Adipose tissue (tissue), 3 donors: ENCODE results near the gene ADCY9. TPM values are rescaled to one million over a fixed set of nuclear protein-coding genes. Genes with fewer than 3 reads are reported as not detected.
"Not testable (repeated sequence)": the region's sequence is repeated elsewhere in the genome, so short reads cannot be mapped to it uniquely, and the experiment has no call there.

Source experiments
- H3K27ac ChIP-seq: one replicate; pipeline ENCODE4 v1.5.1; 2013; ENCODE audit warnings: low read depth, low read length
- WGBS, 3 donors: extraction: QIAGEN DNeasy Blood & Tissue Kit; methylation state at CpG; one replicate each; pipeline ENCODE4 v1.1.7; 2013; 5-methylcytosine and 5-hydroxymethylcytosine counted together
- polyA plus RNA-seq, 3 donors: library from polyadenylated mRNA; stranded (reverse); fragments of 200-250 nt; gene quantifications; one replicate each; pipeline ENCODE4 v1.2.3, GENCODE V29; 2013
- donor health status: healthy with polysubstance abuse.
- donor health status: Bipolar disorder and iron deficiency.
- donor health status: healthy.

The ADCY9 gene
- polyA plus RNA-seq, 3 donors: 5.3 to 8.6 (median 6.9) TPM

DNA sequence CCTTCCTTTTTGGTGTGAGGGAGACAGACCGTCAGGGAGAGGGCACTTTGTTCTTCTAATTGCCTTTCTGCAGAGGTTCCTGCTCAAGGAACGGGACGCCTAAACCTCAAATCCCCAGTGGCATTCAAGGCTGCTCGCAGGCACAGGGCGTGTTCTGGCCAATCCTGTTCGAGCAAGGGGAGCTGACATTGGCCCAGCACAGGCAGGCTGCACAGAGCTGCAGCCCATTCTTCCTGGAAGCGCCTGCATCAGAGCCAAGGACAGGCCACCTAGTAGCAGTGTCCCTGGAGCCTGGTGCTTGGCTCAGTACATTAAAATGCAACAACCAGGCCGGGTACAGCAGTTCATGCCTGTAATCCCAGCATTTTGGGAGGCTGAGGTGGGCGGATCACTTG, 163.5 kb downstream of the ADCY9 start:
- no peak overlapping the region for H3K27ac ChIP-seq
- WGBS, 3 donors: 37 to 44% (median 40%) methylated on average over 9 of the region's 9 CpGs

DNA sequence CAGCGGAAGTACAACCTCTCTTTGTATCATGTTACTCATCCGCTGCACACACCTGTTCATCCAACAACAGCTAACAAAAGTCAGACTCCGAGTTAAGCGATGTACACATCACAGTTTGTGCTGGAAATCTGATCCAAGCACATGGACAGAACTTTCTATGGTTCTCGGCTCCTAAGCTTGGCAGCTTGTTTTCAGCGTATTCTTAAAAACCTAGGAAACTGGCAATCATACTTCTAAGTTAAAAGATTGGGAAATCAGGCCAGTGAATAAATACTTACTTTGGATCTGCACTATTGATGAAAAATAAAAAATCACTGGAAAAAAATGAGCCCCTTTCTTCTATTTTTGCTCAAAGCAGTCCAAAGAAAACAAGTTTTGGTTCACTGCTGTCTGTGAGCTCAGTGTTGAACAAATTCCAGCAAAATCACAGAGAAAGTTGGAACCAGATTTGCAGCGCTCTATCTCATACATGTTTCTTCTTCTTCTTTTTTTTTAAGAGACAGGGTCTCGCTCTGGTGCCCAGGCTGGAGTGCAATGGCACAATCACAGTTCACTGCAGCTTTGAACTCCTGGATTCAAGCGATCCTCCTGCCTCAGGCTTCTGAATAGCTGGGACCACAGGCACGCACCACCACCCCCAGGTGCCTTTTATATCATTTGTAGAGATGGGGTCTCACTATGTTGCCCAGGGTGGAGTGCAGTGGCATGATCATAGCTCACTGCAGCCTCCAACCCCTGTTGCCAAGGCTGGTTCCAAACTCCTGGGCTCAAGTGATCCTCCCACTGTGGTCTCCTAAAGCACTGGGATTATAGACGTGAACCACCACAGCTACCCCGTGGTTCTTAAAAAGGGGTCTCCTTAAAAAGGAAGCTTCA, 164.1 kb downstream of the ADCY9 start:
- WGBS, 3 donors: 51 to 74% (median 61%) methylated on average over 12 of the region's 12 CpGs
- peak overlapping the region; percentile 21 for H3K27ac ChIP-seq

DNA sequence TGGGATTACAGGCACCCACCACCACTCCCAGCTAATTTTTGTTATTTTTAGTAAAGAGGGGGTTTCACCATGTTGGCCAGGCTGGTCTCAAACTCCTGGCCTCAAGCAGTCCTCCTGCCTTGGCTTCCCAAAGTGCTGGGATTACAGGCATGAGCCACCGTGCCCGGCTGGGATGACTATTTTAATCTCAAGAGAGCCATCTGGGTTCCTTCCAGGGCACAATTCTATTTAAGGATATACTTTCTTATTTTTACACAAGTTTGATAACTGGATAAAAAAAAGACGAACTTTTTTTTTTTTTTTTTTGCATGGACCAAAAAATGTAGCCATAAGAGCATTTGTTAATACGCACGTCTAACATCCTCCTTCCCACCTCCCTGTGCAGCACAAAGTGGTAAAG, 164.9 kb downstream of the ADCY9 start:
- 45 to 73% (median 57%) methylated on average over 5 of the region's 5 CpGs for WGBS, 3 donors
- not testable (repeated sequence) for H3K27ac ChIP-seq

DNA sequence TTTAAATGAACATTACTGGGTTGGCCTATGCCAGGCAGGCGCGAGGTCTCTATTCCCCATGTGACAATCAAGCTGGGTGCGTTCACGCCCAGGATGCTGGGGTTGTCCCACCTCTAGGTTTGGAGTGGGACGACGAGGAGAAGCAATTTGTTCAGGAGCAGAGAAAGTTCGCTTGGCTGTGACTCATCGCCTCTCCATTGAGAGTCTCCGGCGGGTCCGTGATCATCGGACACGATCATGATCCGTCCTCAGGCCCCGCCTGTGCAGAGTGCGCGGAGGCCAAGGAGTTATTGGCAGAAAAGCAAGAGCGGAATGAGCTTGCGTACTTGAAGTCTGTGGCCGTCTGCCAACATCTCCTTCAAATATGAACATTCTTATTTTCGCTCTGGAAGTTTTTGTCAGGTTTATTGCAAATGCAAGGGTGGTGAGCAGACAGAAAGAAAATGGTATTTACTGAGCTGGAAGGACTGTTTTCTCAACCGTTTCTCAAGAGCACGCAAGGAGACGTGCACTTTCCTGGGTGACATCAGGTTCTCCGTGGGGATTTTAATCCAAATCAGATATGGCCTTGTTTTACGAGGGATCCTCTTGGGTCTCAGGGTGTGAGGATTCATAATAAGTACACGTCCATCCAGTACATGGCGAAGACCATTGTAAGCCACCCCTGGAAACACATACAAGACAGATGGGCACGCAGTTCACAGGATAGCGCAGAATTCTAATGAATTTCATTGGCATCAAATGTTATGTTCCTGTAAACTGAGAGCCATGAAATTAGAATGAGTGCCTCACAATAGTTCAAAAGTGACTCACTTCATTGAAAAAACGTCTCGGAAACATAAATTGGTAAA, 165.7 kb downstream of the ADCY9 start:
- WGBS, 3 donors: 33 to 70% (median 46%) methylated on average over 32 of the region's 32 CpGs
- H3K27ac ChIP-seq: peak overlapping the region; percentile 4

DNA sequence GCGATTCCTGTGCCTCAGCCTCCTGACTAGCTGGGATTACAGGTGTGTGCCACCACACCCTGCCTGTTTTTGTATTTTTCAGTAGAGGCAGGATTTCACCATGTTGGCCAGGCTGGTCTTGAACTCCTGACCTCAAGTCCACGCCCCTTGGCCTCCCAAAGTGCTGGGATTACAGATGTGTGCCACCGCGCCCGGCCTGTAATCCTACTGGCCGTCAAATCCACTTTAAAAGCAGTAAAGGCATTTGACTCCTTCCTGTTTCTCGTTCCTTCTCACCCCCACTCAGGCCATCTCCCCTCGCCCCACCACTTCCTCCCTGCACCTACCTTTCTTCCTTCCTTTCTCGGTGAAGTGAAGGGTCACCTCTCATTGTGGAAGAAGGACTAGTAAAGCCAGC, 166.3 kb downstream of the ADCY9 start:
- H3K27ac ChIP-seq: peak overlapping the region; percentile 4
- 44 to 71% (median 49%) methylated on average over 9 of the region's 9 CpGs for WGBS, 3 donors

DNA sequence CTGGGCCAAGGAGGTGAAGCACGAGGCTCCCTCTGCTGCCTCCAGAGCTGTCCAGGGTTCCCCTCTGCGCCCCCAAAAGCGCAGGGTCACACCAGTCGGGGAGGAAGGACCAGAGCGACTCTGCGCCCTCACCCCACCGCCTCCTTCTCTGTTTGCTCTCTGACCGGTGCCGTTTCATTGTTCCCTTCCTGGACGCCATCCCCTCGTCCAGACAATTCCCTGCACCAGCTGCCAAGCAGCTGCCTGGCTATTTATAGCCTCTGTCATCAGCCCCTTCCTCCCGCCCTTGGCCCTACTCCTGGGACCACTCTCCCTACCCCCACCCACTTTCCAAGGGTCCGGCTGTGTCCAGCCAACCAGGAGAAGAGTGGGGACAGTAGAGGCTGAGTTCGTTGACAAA, 167.0 kb downstream of the ADCY9 start:
- 40 to 59% (median 55%) methylated on average over 11 to 14 of the region's 14 CpGs for WGBS, 3 donors
- H3K27ac ChIP-seq: no peak overlapping the region

DNA sequence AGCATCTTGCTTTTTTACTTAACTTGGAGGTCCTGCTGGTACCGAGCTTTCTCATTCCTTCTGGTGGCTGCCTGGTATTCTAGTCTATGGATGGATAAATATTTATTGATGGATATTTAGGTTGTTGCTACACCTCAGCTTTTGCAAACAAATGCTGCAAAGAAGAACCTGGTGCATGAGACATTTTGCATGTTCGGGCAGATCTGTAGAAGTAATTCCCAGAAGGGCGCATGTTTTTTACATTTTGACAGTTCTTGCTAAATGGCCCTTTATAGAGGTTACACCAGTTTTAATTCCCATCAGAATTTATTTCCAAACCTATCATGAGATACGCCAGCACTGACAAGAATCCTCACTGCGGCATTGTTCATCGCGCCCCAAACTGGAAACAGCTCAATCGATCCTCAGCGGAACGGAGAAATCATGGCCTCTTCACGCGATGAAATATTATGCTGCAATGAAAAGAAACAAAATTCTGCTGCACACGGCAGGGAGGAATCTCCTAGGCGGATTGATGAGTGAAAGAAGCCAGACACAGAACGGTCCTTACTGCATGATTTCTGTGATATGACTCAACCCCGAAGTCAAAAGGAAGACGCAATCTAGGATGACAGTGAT, 167.8 kb downstream of the ADCY9 start:
- 90 to 92% (median 90%) methylated on average over 17 of the region's 17 CpGs for WGBS, 3 donors
- no peak overlapping the region for H3K27ac ChIP-seq

DNA sequence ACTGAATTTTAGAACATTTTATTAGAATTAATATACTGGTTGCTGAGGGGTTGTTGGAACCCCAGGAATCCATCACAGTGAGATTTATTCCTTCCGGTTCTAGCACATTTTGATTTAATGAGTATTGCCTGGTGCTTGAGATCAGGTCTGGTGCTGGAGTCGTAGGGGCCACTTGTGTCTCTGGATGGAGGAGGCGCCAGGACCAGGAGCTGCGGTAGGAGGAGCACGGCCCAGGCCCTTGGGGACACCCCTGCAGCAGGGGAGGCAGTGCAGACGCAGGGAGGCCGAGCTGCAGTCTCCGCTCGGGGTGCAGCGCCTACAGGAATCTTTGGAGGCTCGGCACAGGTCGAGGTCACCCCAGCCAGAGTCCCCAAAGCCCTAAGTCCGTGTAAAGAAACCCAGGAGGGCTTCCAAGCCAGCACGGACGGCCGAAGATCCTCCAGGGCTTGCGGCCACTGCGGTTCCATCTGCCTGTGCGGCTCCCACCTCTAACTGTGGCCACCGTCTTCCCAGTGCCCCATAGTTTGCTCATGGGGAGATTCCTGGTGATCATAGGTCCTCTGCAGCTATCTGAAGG, 169.6 kb downstream of the ADCY9 start:
- no peak overlapping the region for H3K27ac ChIP-seq

DNA sequence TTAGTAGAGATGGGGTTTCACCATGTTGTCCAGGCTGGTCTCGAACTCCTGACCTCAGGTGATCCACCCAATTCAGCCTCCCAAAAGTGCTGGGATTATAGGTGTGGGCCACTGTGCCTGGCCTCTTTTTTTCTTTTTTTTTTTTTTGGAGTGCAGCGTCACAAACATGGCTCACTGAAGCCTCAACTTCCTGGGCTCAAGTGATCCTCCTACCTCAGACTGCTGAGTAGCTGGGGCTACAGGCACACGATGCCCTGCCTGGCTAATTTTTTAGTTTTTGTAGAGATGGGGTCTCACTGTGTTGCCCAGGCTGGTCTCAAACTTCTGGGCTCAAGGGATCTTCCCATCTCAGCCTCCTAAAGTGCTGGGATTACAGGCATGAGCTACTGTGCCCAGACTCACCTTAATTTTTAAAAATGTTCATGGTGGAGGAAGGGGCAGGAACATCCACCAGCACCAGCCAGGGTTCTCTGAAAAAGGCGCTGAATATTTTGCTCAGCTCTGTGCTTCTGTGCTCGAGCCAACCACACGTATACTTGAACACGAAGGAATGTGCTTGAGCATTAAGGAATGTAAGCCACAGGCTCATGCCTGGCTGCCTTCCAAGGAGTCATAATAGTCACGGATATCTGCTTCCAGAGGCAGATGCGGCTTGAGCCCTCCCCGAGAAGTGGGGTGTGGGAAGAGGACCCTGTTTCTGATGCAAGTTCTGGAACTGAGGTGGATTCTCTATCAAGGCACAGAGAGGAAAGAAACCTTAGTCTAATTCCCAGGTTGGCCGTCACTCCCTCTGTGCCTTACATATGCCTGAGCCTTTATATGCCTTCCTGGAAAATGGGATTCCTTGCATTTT, 170.3 kb downstream of the ADCY9 start:
- no peak overlapping the region for H3K27ac ChIP-seq
- 44 to 55% (median 46%) methylated on average over 11 of the region's 11 CpGs for WGBS, 3 donors

More for the DNA sequence above, 169.6 kb downstream of the ADCY9 start:
- 83 to 89% (median 86%) methylated on average over 20 of the region's 20 CpGs for WGBS, 3 donors

DNA sequence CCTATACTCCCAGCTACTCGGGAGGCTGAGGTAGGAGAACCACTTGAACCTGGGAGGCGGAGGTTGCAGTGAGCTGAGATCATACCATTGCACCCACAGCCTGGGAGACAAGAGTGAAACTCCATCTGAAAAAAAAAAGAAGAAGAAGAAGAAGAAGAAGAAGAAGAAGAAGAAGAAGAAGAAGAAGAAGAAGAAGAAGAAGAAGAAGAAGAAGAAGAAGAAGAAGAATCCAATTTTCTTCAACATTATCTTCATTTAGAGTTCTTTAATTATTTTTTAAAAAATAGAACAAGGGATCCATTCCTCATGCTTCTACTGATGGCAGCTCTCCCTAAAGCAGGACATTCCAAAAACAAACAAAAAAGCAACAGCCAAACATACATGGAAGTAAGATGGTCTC, 171.8 kb downstream of the ADCY9 start:
- not testable (repeated sequence) for H3K27ac ChIP-seq
- WGBS, 3 donors: 97 to 98% (median 98%) methylated on average over 2 of the region's 2 CpGs

DNA sequence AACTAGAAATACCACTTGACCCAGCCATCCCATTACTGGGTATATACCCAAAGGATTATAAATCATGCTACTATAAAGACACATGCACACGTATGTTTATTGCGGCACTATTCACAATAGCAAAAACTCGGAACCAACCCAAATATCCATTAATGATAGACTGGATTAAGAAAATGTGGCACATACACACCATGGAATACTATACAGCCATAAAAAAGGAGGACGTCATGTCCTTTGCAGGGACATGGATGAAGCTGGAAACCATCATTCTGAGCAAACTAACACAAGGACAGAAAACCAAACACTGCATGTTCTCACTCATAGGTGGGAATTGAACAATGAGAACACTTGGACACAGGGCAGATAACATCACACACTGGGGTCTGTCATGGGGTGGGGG, 174.1 kb downstream of the ADCY9 start:
- WGBS, 3 donors: 82 to 97% (median 95%) methylated on average over 4 of the region's 4 CpGs
- not testable (repeated sequence) for H3K27ac ChIP-seq

DNA sequence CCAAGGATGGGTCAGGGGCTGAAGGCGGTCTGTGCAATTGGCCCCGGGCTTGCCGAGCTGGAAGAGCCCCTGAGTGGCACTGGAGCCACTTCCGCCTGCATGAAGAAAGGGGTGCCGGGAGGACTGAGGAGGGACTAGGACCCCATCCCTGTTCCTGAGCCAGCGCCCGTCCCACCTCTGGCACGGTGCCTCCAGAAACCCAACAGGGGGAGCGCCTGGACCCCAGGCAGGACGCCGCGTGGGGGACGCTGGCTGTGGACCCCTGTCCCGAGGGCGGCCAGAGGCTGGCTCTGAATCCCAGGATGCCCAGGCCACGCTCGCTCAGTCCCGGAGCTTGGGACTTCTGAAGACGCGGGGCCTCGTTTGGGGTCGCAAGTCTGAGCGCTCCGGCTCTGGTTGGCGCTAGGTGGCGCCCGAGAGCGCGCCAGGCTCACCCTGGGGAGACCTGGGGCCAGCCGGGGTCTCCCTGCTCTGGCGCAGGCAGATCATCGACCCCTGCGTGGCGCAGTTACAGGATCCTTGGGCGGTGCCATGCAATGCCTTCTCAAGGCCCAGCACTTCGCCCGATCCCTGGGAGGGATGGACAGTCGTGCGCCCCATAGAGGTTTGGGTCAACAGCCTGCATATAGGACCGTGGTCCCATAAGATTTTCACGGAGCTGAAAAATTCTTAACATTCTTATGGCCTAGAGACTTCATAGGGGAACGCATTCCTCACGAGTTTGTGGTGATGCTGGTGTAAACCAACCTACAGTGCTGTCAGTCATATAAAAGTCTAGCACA, 177.2 kb downstream of the ADCY9 start:
- 7 to 8% (median 7%) methylated on average over 43 of the region's 43 CpGs for WGBS, 3 donors
- no peak overlapping the region for H3K27ac ChIP-seq

DNA sequence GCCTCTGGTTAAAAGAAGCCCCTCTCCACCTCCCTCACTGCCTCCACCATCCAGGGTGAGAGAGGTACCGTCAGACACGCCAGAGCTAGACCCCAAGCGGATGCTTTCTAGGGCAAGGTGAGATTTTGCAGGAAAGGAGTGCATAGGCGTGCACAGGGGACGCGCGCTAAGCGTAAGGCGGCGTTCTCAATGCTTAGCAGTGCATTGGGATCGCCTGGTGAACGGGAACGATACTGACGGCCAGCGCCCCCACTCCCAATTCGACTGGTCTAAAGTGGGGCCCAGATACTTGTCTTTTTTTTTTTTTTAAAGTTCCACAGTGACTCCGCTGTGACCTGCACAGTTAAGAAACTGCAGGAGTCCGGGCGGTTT, 177.8 kb downstream of the ADCY9 start:
- H3K27ac ChIP-seq: no peak overlapping the region
- 50 to 55% (median 54%) methylated on average over 19 of the region's 19 CpGs for WGBS, 3 donors

DNA sequence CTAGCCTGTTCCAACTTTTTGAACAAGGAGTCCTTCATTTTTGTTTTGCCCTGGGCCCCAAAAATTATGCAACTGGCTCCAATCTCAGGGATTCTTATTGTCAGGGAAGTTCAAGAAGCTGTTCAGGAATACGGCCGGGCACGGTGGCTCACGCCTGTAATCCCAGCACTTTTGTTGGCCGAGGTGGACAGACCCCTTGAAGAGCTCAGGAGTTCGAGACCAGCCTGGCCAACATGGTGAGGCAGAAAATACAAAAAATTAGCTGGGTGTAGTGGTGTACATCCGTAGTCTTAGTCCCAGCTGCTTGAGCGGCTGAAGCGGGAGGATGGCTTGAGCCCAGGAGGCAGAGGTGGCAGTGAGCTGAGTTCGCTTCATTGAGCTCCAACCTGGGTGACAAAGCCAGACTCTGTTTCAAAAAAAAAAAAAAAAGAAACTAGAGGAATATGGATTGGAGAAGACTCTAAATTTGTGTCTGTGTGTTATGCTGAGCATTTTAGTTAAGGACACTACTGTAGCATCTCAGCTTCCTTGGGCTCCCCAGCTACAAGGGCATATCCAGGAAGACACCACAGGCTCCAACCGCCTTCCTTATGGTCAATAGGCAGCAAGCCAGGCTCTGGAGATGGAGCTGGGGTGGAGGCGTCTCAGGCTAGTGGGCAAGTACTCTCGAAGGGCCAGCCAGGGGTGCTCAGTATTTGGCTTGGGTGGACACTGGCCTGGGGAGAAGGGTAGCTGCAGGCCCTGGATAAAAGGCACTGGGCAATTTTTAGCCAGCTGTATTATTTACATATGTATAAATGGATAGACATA, 179.0 kb downstream of the ADCY9 start:
- WGBS, 3 donors: 92 to 94% (median 94%) methylated on average over 13 of the region's 13 CpGs
- no peak overlapping the region for H3K27ac ChIP-seq

DNA sequence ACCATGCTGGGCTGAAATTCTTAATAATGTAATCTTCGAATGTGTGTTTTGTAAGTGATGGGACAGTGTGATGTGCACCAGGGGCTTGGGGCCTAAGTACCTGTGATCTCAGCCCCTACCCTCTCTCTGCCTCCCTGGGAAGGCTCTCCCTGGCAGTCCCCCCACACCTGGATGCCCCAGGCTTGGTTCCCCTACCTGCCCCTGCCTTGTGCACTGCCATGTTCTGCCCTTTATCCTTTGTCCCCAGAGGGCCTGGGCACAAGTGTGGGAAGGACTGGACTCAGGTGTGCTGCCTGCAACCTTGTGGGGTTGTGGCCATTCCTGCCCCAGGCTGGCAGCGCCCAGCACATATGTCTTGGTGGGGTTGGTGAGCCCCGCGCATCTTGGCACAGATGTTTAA, 180.3 kb downstream of the ADCY9 start:
- 92 to 94% (median 94%) methylated on average over 4 of the region's 4 CpGs for WGBS, 3 donors
- H3K27ac ChIP-seq: no peak overlapping the region

DNA sequence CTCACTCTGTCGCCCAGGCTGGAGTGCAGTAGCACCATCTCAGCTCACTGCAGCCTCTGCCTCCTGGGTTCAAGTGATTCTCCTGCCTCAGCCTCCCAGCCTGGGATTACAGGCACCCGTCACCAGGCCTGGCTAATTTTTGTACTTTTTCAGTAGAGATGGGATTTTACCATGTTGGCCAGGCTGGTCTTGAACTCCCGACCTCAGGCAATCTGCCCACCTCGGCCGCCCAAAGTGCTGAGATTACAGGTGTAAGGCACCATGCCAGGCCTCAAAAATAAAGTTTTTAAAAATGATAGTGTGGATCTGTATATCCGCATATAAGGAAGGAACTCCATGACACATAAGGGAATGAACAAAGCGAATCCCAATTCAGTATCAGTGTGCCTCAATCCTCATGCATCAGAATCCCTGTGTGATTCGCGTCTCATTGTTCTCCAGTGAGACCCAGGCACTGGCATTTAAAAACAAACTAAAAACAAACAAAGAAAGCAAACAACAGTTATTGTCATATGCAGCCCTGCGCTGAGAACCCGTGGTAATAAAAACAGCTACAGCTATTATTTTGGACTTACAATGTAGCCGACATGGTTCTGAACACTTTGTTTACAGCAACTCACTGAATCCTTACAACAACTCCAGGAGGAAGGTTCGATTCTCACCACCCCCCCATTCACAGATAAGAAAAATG, 181.6 kb downstream of the ADCY9 start:
- no peak overlapping the region for H3K27ac ChIP-seq
- 70 to 84% (median 80%) methylated on average over 13 of the region's 13 CpGs for WGBS, 3 donors
